Tibial nerve (tissue), 4 donors: ENCODE results near the gene RYR3. TPM values are rescaled to one million over a fixed set of nuclear protein-coding genes. Genes with fewer than 3 reads are reported as not detected.

Source experiments
- DNase-seq, 2 donors: peaks; one replicate each; pipeline ENCODE4 v3.0.0-alpha.2; 2019; ENCODE audit warnings: low spot score in 2 of 2
- H3K27ac ChIP-seq, 4 donors: fragments of 200-600 bp; sonication (generic) in 3 of 4; one replicate each; pipeline ENCODE4 v1.5.1; 2017 to 2019; ENCODE audit warnings: mild to moderate bottlenecking in 1 of 4
- H3K27me3 ChIP-seq, 2 donors: fragments of 200-600 bp; sonication (generic) in 1 of 2; one replicate each; pipeline versions ENCODE4 v1.5.1 to v1.6.0; 2017 to 2019
- H3K36me3 ChIP-seq, 3 donors: fragments of 200-600 bp; sonication (generic); one replicate each; pipeline ENCODE4 v1.5.1; 2018 to 2019
- H3K4me1 ChIP-seq, 4 donors: fragments of 200-600 bp; sonication (generic) in 3 of 4; one replicate each; pipeline ENCODE4 v1.5.1; 2017 to 2019
- H3K4me3 ChIP-seq, 4 donors: fragments of 200-600 bp; sonication (generic) in 3 of 4; one replicate each; pipeline ENCODE4 v1.5.1; 2017 to 2019; ENCODE audit warnings: mild to moderate bottlenecking in 1 of 4, moderate library complexity in 1 of 4
- H3K9me3 ChIP-seq, 4 donors: fragments of 200-600 bp; sonication (generic) in 3 of 4; one replicate each; pipeline ENCODE4 v1.5.1; 2017 to 2019
- EP300 ChIP-seq, 2 donors: sonication (generic); formaldehyde crosslinking; IDR thresholded peaks; one replicate each; pipeline ENCODE4 v1.6.1; 2017; ENCODE audit warnings: antibody characterized with exemption in 2 of 2, mild to moderate bottlenecking in 1 of 2
- POLR2A ChIP-seq, 2 donors: fragments of 450-650 bp; IDR thresholded peaks; one replicate each; pipeline ENCODE4 v1.6.1; 2017; ENCODE audit warnings: antibody characterized with exemption in 2 of 2, mild to moderate bottlenecking in 2 of 2, moderate library complexity in 2 of 2
- WGBS, 2 donors: methylation state at CpG; one replicate each; pipeline ENCODE4 v1.1.5; 2018; 5-methylcytosine and 5-hydroxymethylcytosine counted together
- total RNA-seq, 4 donors: library from RNA; depleted of rRNA; stranded (reverse); fragments of >200 nt; gene quantifications; one replicate each; pipeline ENCODE4 v1.1.0, GENCODE V29; 2016
- TF ChIP-seq, protein P1 (sequence below), 5 experiments: fragments of 200-600 bp in 3 of 5; fragments of 450-650 bp in 2 of 5; sonication (generic) in 3 of 5; IDR thresholded peaks; one replicate each; pipeline ENCODE4 v1.5.1; 2016 to 2019; ENCODE audit warnings: antibody characterized with exemption in 5 of 5, mild to moderate bottlenecking in 3 of 5, moderate library complexity in 2 of 5

Gene RYR3
- total RNA-seq, 4 donors from 2014 or later = 1.2 to 7.0 (median 5.4) TPM

DNA sequence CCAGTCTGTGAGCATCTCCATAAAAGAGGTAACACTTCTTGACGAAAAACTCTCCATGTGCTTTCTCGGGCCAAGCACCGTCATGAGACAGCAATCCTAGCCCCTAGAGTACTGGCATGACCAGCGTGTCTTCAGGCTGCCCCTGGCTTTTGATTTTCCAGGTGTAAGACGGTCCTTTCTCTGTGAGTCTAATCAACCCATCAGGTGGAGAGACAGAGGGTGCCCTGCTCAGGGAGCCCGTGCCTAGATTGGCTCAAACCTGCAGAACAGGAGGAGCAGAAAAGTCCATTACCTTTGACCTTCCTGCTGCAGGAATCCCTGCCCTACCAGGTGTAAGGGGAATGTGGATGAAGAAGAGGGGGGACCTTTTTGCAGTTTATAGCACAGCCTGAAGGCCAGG is 548.1 kb downstream of the RYR3 start:
- no peak for DNase-seq
- Histone ChIP-seq H3K4me1 (no peaks in the 10 kb centered on the region), H3K36me3 (peaks cover 0 to 39% (median 0%) of the 10 kb centered on the region in 3 donors), H3K27me3 (no peaks in the 10 kb centered on the region), H3K27ac (no peak overlapping the region), H3K9me3 (no peaks in the 10 kb centered on the region), H3K4me3 (no peak overlapping the region)
- WGBS, 2 donors = 91 to 100% methylated on average over 6 of the region's 6 CpGs
- TF ChIP-seq, protein P1, sequence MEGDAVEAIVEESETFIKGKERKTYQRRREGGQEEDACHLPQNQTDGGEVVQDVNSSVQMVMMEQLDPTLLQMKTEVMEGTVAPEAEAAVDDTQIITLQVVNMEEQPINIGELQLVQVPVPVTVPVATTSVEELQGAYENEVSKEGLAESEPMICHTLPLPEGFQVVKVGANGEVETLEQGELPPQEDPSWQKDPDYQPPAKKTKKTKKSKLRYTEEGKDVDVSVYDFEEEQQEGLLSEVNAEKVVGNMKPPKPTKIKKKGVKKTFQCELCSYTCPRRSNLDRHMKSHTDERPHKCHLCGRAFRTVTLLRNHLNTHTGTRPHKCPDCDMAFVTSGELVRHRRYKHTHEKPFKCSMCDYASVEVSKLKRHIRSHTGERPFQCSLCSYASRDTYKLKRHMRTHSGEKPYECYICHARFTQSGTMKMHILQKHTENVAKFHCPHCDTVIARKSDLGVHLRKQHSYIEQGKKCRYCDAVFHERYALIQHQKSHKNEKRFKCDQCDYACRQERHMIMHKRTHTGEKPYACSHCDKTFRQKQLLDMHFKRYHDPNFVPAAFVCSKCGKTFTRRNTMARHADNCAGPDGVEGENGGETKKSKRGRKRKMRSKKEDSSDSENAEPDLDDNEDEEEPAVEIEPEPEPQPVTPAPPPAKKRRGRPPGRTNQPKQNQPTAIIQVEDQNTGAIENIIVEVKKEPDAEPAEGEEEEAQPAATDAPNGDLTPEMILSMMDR (IDR thresholded peaks at IDR 0.05) = no peak
- TF ChIP-seq POLR2A (IDR thresholded peaks at IDR 0.05) = no peak
- TF ChIP-seq EP300 (IDR thresholded peaks at IDR 0.05) = no peak

DNA sequence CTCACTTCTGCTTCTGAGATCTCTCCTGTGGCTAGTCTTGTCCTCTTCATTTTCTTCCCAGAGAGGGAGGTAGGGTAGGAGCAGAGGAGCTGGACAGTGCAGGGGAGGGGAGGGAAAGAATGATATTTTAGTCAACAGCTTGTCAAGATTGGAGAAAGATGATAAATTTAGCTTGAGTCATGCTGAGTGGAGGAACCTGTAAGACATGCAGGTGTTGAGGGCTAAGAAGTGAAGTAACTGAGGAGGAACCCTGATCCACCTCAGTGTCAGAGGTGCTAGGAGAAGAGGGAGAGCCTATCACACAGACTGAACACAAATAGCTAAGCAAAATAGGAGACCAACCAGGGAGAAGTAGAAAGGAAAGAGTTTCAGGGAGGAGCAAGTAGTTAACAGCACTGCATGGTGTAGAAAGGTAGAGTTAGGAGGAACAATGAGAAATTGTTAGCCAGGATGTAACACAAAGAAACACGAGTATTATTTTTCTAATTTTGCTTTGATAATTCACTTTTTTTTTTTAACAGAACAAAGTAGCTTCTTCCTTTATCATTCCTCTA is 549.3 kb downstream of the RYR3 start:
- Histone ChIP-seq H3K27ac (no peak overlapping the region), H3K36me3 (peaks cover 0 to 47% (median 0%) of the 10 kb centered on the region in 3 donors), H3K4me3 (no peak overlapping the region), H3K9me3 (no peaks in the 10 kb centered on the region), H3K4me1 (no peaks in the 10 kb centered on the region), H3K27me3 (no peaks in the 10 kb centered on the region)
- 55 to 63% methylated on average over 1 of the region's 1 CpG for WGBS, 2 donors
- DNase-seq = no peak
- TF ChIP-seq POLR2A (IDR thresholded peaks at IDR 0.05) (no peak), EP300 (IDR thresholded peaks at IDR 0.05) (no peak)
- TF ChIP-seq, protein P1 (IDR thresholded peaks at IDR 0.05) = no peak

GRCh38 chr15:33860754-33861153 is 550.0 kb downstream of the RYR3 start:
- 78 to 88% methylated on average over 3 of the region's 3 CpGs for WGBS, 2 donors
- no peak overlapping the region for H3K4me3 ChIP-seq
- peaks cover 0 to 48% (median 0%) of the 10 kb centered on the region in 3 donors for H3K36me3 ChIP-seq
- TF ChIP-seq EP300 (IDR thresholded peaks at IDR 0.05) = no peak
- TF ChIP-seq, protein P1 (IDR thresholded peaks at IDR 0.05) = no peak
- no peak for TF ChIP-seq POLR2A (IDR thresholded peaks at IDR 0.05)
- no peak for DNase-seq
- no peak overlapping the region for H3K27ac ChIP-seq
- H3K9me3 ChIP-seq = no peaks in the 10 kb centered on the region
- H3K4me1 ChIP-seq = no peaks in the 10 kb centered on the region
- H3K27me3 ChIP-seq = no peaks in the 10 kb centered on the region

DNA sequence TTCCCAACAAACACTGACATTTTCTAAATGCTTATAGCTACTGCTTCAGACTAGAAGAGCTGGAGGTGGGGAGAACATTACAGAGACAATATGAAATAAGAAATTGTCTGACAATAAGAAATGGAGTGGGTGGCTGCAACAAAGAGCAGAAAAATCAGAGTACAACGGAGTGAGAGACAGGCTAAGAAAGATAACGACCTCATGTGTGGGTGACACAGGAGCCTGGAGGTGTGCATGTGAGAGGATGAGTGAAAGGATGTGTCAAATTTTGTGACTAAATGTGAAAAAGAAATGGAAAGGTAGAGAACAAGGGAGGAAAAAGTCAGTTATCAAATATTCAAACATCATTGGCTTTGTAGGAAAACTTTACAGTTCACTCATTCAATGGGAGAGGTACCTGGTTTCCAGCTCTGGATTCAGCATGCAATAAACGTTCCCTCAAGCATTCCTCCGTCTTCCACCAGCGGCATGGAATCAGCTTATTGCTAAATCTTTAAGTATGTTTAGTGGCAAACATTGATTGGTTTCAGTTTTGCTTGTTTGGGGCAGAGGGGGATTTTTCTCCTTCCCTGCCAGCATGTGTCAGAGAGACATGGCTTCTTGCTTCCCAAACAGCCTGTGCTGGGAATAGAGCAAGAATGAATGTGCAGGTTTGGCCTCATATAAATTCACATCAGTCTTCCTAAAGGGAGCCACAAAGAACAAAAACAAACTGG is 553.8 kb downstream of the RYR3 start:
- WGBS, 2 donors = 76 to 81% methylated on average over 5 of the region's 5 CpGs
- H3K27ac ChIP-seq = no peak overlapping the region

GRCh38 chr15:33865416-33865815 is 554.6 kb downstream of the RYR3 start:
- Histone ChIP-seq H3K36me3 (peaks cover 0 to 41% (median 0%) of the 10 kb centered on the region in 3 donors), H3K27me3 (no peaks in the 10 kb centered on the region), H3K9me3 (no peaks in the 10 kb centered on the region), H3K4me1 (no peaks in the 10 kb centered on the region), H3K27ac (no peak overlapping the region), H3K4me3 (no peak overlapping the region)
- no peak for DNase-seq
- no peak for TF ChIP-seq EP300 (IDR thresholded peaks at IDR 0.05)
- no peak for TF ChIP-seq POLR2A (IDR thresholded peaks at IDR 0.05)
- TF ChIP-seq, protein P1 (IDR thresholded peaks at IDR 0.05) = no peak
- 83 to 91% methylated on average over 6 of the region's 6 CpGs for WGBS, 2 donors

More for the DNA sequence above, 553.8 kb downstream of the RYR3 start:
- H3K36me3 ChIP-seq = peaks cover 0 to 47% (median 0%) of the 10 kb centered on the region in 3 donors
- H3K4me1 ChIP-seq = no peaks in the 10 kb centered on the region
- no peaks in the 10 kb centered on the region for H3K27me3 ChIP-seq
- no peaks in the 10 kb centered on the region for H3K9me3 ChIP-seq
- H3K4me3 ChIP-seq = no peak overlapping the region
- no peak for DNase-seq
- TF ChIP-seq EP300 (IDR thresholded peaks at IDR 0.05) (no peak), POLR2A (IDR thresholded peaks at IDR 0.05) (no peak)
- TF ChIP-seq, protein P1 (IDR thresholded peaks at IDR 0.05) = no peak
